Frontal cortex (tissue), 4 donors: ENCODE results near the gene TANK. TPM values are rescaled to one million over a fixed set of nuclear protein-coding genes. Genes with fewer than 3 reads are reported as not detected.
"Not testable (repeated sequence)": the region's sequence is repeated elsewhere in the genome, so short reads cannot be mapped to it uniquely, and the experiment has no call there.

Experiments used
- DNase-seq, 2 donors: peaks; one replicate each; pipeline ENCODE4 v3.0.0; 2012; ENCODE audit warnings: low spot score in 2 of 2
- FAIRE-seq: peaks from 2 replicates; lab custom pipeline; 2012; peaks lifted over from hg19 to GRCh38; lab: Jason Lieb, UNC
- total RNA-seq: library from RNA; depleted of rRNA; stranded (reverse); fragments of >200 nt; gene quantifications from one replicate; pipeline ENCODE4 v1.2.3, GENCODE V29; 2014
- donor health status: control.
- donor health status: control.
- donor health status: control.

The TANK gene
- total RNA-seq, 1 donor from 2014 or later: 66.9 TPM

DNA sequence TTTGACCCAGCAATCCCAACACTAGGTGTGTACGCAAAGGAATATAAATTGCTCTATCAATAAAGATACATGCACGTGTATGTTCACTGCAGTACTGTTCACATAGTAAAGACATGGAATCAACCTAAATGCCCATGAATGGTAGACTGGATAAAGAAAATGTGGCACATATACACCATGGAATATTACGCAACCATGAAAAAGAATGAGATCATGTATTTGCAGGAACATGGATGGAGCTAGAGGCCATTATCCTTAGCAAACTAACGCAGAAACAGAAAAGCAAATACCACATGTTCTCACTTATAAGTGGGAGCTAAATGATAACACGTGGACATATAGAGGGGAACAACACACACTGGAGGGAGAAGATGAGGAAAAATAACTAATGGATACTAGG is 27.8 kb upstream of the TANK start:
- FAIRE-seq, DNase-seq: not testable (repeated sequence)

GRCh38 chr2:161133366-161133765 is 26.9 kb upstream of the TANK start:
- FAIRE-seq: no peak

DNA sequence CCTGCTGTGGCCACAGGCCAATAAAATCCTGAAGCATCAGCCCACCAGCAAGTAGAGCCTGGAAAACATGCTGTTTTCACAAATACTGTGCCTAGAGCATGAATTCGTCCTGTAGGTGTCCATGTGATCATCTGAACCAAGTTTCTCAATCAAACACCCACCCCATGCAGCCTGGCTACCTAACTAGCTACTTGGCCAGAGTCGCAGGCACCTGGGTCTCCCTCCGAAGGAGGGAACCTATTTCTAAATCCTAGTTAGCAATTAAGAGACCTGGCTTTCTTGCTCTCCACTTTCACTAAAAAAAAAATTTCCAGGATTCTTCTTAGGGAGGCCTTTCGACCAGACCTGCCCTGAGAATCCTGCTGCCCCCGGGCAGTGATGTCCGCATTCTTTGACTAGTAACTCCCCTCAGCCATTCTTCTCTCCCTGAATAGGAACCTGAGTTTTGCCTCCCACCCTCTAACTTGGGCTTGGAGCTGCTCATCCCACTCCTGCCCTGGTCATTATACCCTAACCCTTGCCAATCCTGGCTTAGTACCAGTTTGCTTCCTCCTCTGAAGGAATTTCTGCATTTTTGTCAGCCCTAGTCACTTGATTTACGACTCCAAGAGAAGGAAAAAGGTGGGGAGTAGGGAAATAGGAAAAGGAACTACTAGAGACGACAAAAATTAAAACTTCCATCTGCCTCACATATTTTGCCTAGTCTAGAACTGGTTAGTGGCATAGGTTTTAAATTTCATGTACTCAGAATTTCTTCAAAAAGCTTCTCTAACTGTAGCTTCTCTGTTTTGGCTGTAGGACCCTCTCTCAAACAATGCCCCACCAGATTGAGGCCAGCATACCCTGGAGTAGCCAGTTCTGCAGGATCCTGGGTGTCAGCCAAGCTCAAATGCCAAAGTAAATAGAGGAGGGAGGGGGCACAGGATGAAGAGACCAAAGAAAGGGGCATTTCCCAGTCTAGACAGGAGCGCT is 25.4 kb upstream of the TANK start:
- DNase-seq: no peak
- FAIRE-seq: no peak

More at GRCh38 chr2:161133366-161133765, 26.9 kb upstream of the TANK start:
- no peak for DNase-seq

- FAIRE-seq (no peak), DNase-seq (no peak)
Measured at GRCh38 chr2:161135951-161136593, 24.2 kb upstream of the TANK start.

DNA sequence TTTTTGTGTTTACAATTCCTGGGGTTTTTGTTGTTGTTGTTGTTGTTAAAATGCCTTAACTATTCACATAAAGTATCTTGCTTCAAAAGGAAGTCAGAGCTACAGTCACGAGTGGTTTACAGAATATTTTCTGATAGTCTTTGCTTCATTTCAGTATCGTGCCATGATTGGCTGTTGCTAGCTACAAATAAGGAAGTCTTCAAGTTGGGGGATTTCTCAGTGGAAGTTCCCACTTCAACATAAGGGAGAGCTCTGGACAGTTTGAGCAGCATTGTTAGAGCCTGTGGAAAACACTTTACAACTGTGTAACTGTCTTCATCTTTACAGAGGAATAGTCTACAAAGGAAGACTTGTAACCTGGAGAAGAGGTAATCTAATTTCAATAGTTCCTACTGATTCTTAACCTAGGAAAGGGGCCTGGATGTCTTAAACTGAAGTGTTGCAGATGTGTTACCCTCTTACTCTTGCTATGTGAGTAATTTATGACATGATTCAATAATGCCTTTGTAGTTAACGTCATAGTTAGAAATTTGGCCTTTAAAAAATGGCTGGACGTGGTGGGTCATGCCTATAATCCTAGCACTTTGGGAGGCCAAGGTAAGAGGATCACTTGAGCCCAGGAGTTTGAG is 23.4 kb upstream of the TANK start:
- no peak for DNase-seq
- no peak for FAIRE-seq

GRCh38 chr2:161138429-161138828 is 21.8 kb upstream of the TANK start:
- DNase-seq: no peak
- no peak for FAIRE-seq

GRCh38 chr2:161139098-161139987 is 20.9 kb upstream of the TANK start:
- no peak for FAIRE-seq
- DNase-seq: no peak

DNA sequence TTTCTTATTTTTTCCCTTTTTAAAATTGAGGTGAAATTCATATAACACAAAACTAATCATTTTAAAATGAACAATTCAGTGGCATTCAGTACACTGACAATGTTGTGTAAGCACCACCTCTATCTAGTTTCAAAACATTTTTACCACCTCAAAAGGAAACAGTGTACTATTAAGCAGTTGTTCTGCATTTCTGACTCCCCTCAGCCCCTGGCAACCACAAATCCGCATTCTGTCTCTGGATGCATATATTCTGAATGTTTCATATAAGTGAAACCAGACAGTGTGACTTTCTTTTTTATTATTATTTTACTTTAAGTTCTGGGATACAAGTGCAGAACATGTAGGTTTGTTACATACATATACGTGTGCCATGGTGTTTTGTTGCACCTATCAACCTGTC is 19.2 kb upstream of the TANK start:
- DNase-seq (no peak), FAIRE-seq (no peak)

GRCh38 chr2:161146209-161146775 is 13.9 kb upstream of the TANK start:
- DNase-seq (no peak), FAIRE-seq (no peak)

GRCh38 chr2:161146996-161147395 is 13.2 kb upstream of the TANK start:
- DNase-seq (no peak), FAIRE-seq (no peak)

GRCh38 chr2:161147856-161148255 is 12.4 kb upstream of the TANK start:
- DNase-seq (no peak), FAIRE-seq (no peak)

- FAIRE-seq (no peak), DNase-seq (no peak)
Measured at GRCh38 chr2:161150704-161151103, 9.5 kb upstream of the TANK start.

GRCh38 chr2:161152302-161152701 is 7.9 kb upstream of the TANK start:
- DNase-seq (no peak), FAIRE-seq (no peak)

- DNase-seq (no peak), FAIRE-seq (no peak)
Measured at GRCh38 chr2:161158882-161159281, 1.3 kb upstream of the TANK start.

DNA sequence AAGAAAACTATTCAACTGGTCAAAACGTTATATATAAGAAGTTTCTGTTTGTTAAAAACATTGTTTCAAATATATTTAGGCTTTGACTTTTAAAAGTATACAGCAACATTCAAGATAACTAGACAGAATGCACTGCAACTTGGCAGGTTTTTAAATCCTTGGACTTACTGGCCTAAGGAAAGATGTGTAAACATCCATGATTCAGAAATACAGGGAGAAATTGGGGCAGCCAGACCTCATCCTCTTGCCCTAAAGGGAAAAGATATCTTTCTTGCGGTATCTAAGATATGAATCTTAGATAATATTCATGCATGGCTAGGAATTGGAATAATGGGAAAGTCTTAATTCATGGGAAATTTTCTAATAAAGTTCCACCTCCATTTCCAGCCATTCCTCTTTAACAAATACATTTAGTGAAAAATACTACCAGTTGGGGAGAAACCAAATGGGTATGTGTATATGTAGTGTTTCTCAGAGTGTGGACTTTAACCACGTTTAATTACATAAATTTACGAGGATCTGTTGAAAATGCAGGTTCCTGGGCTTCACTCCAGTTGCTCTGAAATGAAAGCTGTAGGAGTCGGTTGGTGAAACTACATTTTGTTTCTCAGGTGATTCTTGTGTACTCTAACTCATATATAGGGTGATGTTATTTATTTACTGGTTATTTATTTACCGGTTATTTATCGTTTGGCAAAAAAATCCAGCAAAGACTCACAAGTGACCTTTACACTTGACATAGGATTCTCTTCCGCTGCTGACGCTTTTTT is 587 bp upstream of the TANK start:
- no peak for FAIRE-seq
- no peak for DNase-seq

DNA sequence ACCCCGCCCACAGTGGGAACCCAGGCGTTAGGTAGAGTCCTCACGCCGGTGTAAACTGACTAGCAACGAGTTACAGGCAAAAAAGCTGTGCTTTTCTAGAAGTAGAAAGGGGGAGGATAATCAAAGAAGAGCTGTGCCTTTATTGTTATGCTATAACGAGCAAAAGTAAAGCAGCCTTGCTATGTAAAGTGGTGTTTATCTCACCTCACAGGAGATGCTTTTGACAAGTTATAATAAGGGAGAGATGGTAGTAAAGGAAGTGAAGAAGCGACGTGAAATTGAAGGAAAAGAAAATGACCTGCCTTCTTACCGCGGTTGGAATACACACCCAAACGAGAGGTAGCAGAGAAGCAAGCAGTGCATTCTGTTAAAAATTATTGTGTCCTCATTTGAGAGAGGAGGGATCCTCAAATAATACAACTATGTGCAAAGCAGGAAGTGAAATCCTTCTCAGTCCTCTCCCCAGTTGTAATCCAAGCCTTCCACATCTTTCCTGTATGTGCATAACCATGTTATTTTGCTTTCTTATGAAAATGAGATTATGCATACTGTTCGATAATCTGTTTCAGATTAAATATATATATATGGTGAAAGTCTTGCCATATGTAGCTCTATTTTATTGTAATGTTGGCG is 962 bp downstream of the TANK start:
- FAIRE-seq (no peak), DNase-seq (no peak)

- FAIRE-seq (no peak), DNase-seq (no peak)
Measured at GRCh38 chr2:161163440-161163839, 3.2 kb downstream of the TANK start.

DNA sequence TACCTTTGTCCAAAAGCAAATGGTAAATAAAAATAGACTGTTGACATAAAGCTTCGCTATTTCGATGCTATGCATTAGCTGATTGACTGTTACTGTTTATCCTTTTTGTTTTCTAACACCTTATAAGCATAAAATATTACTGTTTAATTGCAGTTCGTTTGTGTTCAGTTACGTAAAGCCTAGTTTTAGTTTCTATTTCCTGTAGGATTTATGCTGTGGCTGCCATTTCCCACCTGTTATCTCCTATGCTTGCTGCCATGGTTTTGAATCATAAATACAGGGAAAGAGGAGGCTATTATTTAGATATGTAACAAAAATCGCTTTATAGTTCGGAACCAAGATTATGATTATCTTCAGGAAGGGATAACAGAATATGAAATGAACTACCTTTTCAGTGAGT is 3.9 kb downstream of the TANK start:
- no peak for FAIRE-seq
- no peak for DNase-seq
